Measurements from ENCODE around the gene HTD2. TPM values are rescaled to one million over a fixed set of nuclear protein-coding genes. Genes with fewer than 3 reads are reported as not detected.
A peak's percentile ranks its signal among the peaks of the same experiment; 100 is the strongest.

Gene HTD2
- total and polyA plus RNA-seq, 2 of the 4 experiments (the other 2 are of a cell fraction) = 6.4 to 13.3 TPM

DNA sequence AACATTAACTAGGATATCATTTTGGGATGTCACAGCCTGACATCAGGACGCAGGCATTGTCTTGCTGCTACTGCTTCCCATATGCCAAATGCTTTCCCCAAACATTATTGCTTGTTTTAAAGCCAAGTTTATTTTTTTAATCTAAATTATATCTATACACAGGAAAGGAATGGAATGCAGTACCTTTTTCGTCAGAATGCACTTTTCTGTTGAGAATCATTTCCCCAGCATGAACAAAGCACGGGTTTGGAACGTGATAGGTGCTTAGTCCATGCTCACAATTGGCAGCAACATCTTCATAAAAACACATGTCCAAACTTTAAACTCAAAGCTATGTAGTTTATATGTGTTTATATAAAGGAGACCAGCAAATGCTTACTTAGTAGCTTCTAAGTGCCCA lies 52.5 kb downstream of the HTD2 start:
- dilution Hi-C loops (cut with HindIII; ENCODE audit: low sequenced_read_pairs, unreplicated experiment) (no loop called here), in situ Hi-C loops (cut with MboI; ENCODE audit: low sequenced_read_pairs) (no loop called here), intact Hi-C loops (cut with micrococcal nuclease) (no loop called here)
- ChIA-PET CTCF (interaction anchor here (0.6 kb wide), 1 partner anchor 141 kb away, joined by 3 read pairs; no protein-coding TSS in a partner anchor), POLR2A (ENCODE audit: unreplicated experiment) (no interaction called here)
- ATAC-seq (ENCODE audit: low read depth) (peak; percentile 63), DNase-seq (peak; percentile 69)
- Histone ChIP-seq H4K91ac (ENCODE audit: insufficient read depth, low read depth, low read length) (peak overlapping the region; percentile 37; the same call in 1 of the 2 replicates), H2AK5ac (ENCODE audit: low read depth, low read length) (no peak overlapping the region; the same call in 1 of the 2 replicates), H3K27me3 (ENCODE audit: control insufficient read depth, insufficient read depth, low read length) (no peaks in the 10 kb centered on the region), H3K79me1 (ENCODE audit: low read depth in 1 of 2, low read length in 2 of 2) (peaks cover 13 to 55% of the 10 kb centered on the region in 2 experiments), H3K9me3 (ENCODE audit: control insufficient read depth, insufficient read depth, low read length) (no peaks in the 10 kb centered on the region), H3K4me2 (ENCODE audit: low read depth, low read length) (peak overlapping the region; percentile 4), H2AFZ (replicated peaks; ENCODE audit: low read length, poor library complexity) (no peak overlapping the region), H4K20me1 (ENCODE audit: insufficient read depth, low read length) (peaks cover 14% of the 10 kb centered on the region; the same call in 1 of the 2 replicates), H3K4ac (ENCODE audit: low read depth, low read length) (peak overlapping the region; percentile 74), H3K27ac (ENCODE audit: insufficient read depth, low read length) (peak overlapping the region; percentile 76; the same call in 1 of the 2 replicates), H4K8ac (ENCODE audit: low read depth in 2 of 2, low read length in 2 of 2) (peak overlapping the region in 1 of 2 experiments; percentile 55; a peak in 1 of 4 replicates), H3K18ac (ENCODE audit: low read depth, low read length) (no peak overlapping the region), H2BK120ac (ENCODE audit: low read depth, low read length) (peak overlapping the region; percentile 58), H2BK20ac (ENCODE audit: low read depth, low read length) (peak overlapping the region; percentile 72), H2BK15ac (ENCODE audit: low read depth, low read length) (0 out of 3 replicates have a peak overlapping the region, but pooled peaks have one; percentile 3), H3K9ac (ENCODE audit: low read depth, low read length) (no peak overlapping the region), H3K14ac (replicated peaks; ENCODE audit: low read depth, low read length) (no peak overlapping the region), H3K9me1 (ENCODE audit: insufficient read depth, low read length) (peaks cover 14% of the 10 kb centered on the region), H2AK9ac (replicated peaks; ENCODE audit: low read depth, low read length, poor library complexity) (no peak overlapping the region), H3K23ac (ENCODE audit: low read depth, low read length) (no peak overlapping the region), H3K56ac (ENCODE audit: extremely low read depth, insufficient read depth, low read length) (no peak overlapping the region), H3K4me3 (ENCODE audit: insufficient read depth, low read depth, low read length) (no peak overlapping the region), H2BK5ac (ENCODE audit: low read depth, low read length, poor library complexity, severe bottlenecking) (peak overlapping the region; percentile 56), H3K4me1 (ENCODE audit: control insufficient read depth, insufficient read depth, low read length) (peaks cover 14% of the 10 kb centered on the region), H4K5ac (ENCODE audit: low read depth, low read length) (no peak overlapping the region), H3K36me3 (ENCODE audit: control insufficient read depth, insufficient read depth, low read length) (no peaks in the 10 kb centered on the region)
- peak; percentile 62; the same call in 1 of the 2 replicates for TF ChIP-seq BHLHE40 (IDR thresholded peaks at IDR 0.05; ENCODE audit: low read depth, low read length)
- TF ChIP-seq SMC3 (IDR thresholded peaks at IDR 0.05; ENCODE audit: low read depth, low read length) = no peak
- WGBS, 2 experiments (ENCODE audit: extremely low coverage in 2 of 2, insufficient read length in 1 of 2) = no CpG with 5 or more reads among the region's 4 CpGs
- BruUV-seq (replicated peaks) = no TSS peak

All from IMR-90 (cell line).